GM23338 (cell line): ENCODE measurements around the gene SLC25A24. TPM values are rescaled to one million over a fixed set of nuclear protein-coding genes. Genes with fewer than 3 reads are reported as not detected.

Experiments used
- ATAC-seq: fragments of 200-7000 bp; cut with Tn5 transposase; 3 replicates; pipeline ENCODE4 v1.9.1; 2020
- DNase-seq: peaks from one replicate; pipeline ENCODE4 v3.0.0-alpha.2; 2015; ENCODE audit warnings: low spot score
- H2AFZ ChIP-seq: fragments of 200-600 bp; sonication (generic); 2 replicates; pipeline ENCODE4 v1.8.0; 2016; ENCODE audit warnings: antibody characterized with exemption, mild to moderate bottlenecking, moderate library complexity
- H3F3A ChIP-seq: fragments of 200-600 bp; sonication (generic); replicated peaks from 2 replicates; pipeline ENCODE4 v1.8.0; 2017; ENCODE audit warnings: antibody characterized with exemption, mixed run types, low read depth
- H3K27ac ChIP-seq: fragments of 200-600 bp; sonication (generic); 2 replicates; pipeline ENCODE4 v1.6.1; 2016; ENCODE audit warnings: low read depth
- H3K27me3 ChIP-seq: fragments of 200-600 bp; sonication (generic); 2 replicates; pipeline ENCODE4 v1.8.0; 2016; ENCODE audit warnings: mild to moderate bottlenecking, mixed run types, moderate library complexity; ENCODE audit not compliant: insufficient read depth
- H3K36me3 ChIP-seq: fragments of 200-600 bp; sonication (generic); 2 replicates; pipeline ENCODE4 v1.8.0; 2016; ENCODE audit warnings: mild to moderate bottlenecking; ENCODE audit not compliant: insufficient read depth
- H3K4me1 ChIP-seq: fragments of 200-600 bp; sonication (generic); 2 replicates; pipeline ENCODE4 v1.8.0; 2016; ENCODE audit warnings: mild to moderate bottlenecking, moderate library complexity; ENCODE audit not compliant: insufficient read depth
- H3K4me2 ChIP-seq: fragments of 200-600 bp; sonication (generic); 2 replicates; pipeline ENCODE4 v1.7.1; 2017; ENCODE audit warnings: mixed run types
- H3K4me3 ChIP-seq: fragments of 200-600 bp; sonication (generic); 2 replicates; pipeline ENCODE4 v1.6.1; 2016; ENCODE audit warnings: mixed run types
- H3K79me2 ChIP-seq: fragments of 200-600 bp; sonication (generic); replicated peaks from 2 replicates; pipeline ENCODE4 v1.8.0; 2017; ENCODE audit warnings: mild to moderate bottlenecking; ENCODE audit not compliant: insufficient read depth
- H3K9me2 ChIP-seq: fragments of 200-600 bp; sonication (generic); 2 replicates; pipeline ENCODE4 v1.8.0; 2017; ENCODE audit not compliant: insufficient read depth
- H4K20me1 ChIP-seq: fragments of 200-600 bp; sonication (generic); replicated peaks from 2 replicates; pipeline ENCODE4 v1.8.0; 2017; ENCODE audit warnings: mild to moderate bottlenecking; ENCODE audit not compliant: insufficient read depth
- H3K27ac Mint-ChIP-seq: 2 replicates; pipeline ENCODE4 v1.8.0; 2020; ENCODE audit warnings: inconsistent platforms, mild to moderate bottlenecking, moderate library complexity, mixed read lengths
- H3K27me3 Mint-ChIP-seq: 3 replicates; pipeline ENCODE4 v1.8.0; 2022; ENCODE audit warnings: low read depth, mild to moderate bottlenecking, moderate library complexity, mixed read lengths, inconsistent platforms; ENCODE audit not compliant: insufficient read depth, poor library complexity
- H3K36me3 Mint-ChIP-seq: 3 replicates; pipeline ENCODE4 v1.8.0; 2021; ENCODE audit warnings: low read depth, mild to moderate bottlenecking, inconsistent platforms, moderate library complexity, mixed read lengths
- H3K4me1 Mint-ChIP-seq: 3 replicates; pipeline ENCODE4 v1.8.0; 2020; ENCODE audit warnings: mild to moderate bottlenecking, inconsistent platforms, mixed read lengths
- H3K4me3 Mint-ChIP-seq: 3 replicates; pipeline ENCODE4 v1.8.0; 2021; ENCODE audit warnings: moderate library complexity, mild to moderate bottlenecking, inconsistent platforms, mixed read lengths
- H3K9me3 Mint-ChIP-seq: 3 replicates; pipeline ENCODE4 v1.8.0; 2020; ENCODE audit warnings: moderate library complexity, mild to moderate bottlenecking, inconsistent platforms, mixed read lengths
- CREB1 ChIP-seq: fragments of 250-450 bp; sonication (Bioruptor Pico); IDR thresholded peaks from 2 replicates; pipeline ENCODE4 v1.5.0; 2020; ENCODE audit warnings: low read depth, mild to moderate bottlenecking, moderate library complexity
- CTCF ChIP-seq, 2 experiments: fragments of 200-600 bp in 1 of 2; sonication (generic) in 1 of 2; conservative IDR thresholded peaks; 2 replicates each; pipeline versions ENCODE4 v1.5.1 to v1.6.1; 2016 to 2017; ENCODE audit warnings: antibody characterized with exemption in 2 of 2, low read depth in 2 of 2, mild to moderate bottlenecking in 2 of 2, moderate library complexity in 1 of 2
- EZH2 ChIP-seq: fragments of 200-600 bp; sonication (generic); IDR thresholded peaks from one replicate; pipeline ENCODE4 v1.8.0; 2017; ENCODE audit warnings: antibody characterized with exemption, mild to moderate bottlenecking, low read depth; ENCODE audit not compliant: unreplicated experiment
- EZH2phosphoT487 ChIP-seq: fragments of 200-600 bp; sonication (generic); IDR thresholded peaks from one replicate; pipeline ENCODE4 v1.8.1; 2018; ENCODE audit warnings: antibody characterized with exemption; ENCODE audit not compliant: unreplicated experiment
- JUNB ChIP-seq: IDR thresholded peaks from one replicate; pipeline ENCODE4 v1.6.1; 2016; ENCODE audit warnings: antibody characterized with exemption; ENCODE audit not compliant: unreplicated experiment
- NANOG ChIP-seq: IDR thresholded peaks from 2 replicates; pipeline ENCODE4 v1.6.1; 2016; ENCODE audit warnings: antibody characterized with exemption, borderline replicate concordance
- POLR2AphosphoS5 ChIP-seq: IDR thresholded peaks from 2 replicates; pipeline ENCODE4 v1.6.1; 2016; ENCODE audit warnings: antibody characterized with exemption, low read depth
- REST ChIP-seq: IDR thresholded peaks from one replicate; pipeline ENCODE4 v1.6.1; 2018; ENCODE audit warnings: antibody characterized with exemption; ENCODE audit not compliant: unreplicated experiment
- STAT1 ChIP-seq: IDR thresholded peaks from one replicate; pipeline ENCODE4 v1.6.1; 2016; ENCODE audit warnings: antibody characterized with exemption; ENCODE audit not compliant: unreplicated experiment
- ZNF114 ChIP-seq: fragments of 250-450 bp; sonication (Bioruptor Pico); IDR thresholded peaks from 2 replicates; pipeline ENCODE4 v1.5.0; 2020; ENCODE audit warnings: mild to moderate bottlenecking, moderate library complexity
- ZNF331 ChIP-seq: fragments of 250-450 bp; sonication (Bioruptor Pico); IDR thresholded peaks from 2 replicates; pipeline ENCODE4 v1.5.0; 2020; ENCODE audit warnings: low read depth, mild to moderate bottlenecking, moderate library complexity
- ZNF462 ChIP-seq: fragments of 250-450 bp; sonication (Bioruptor Pico); IDR thresholded peaks from 2 replicates; pipeline ENCODE4 v1.5.0; 2020; ENCODE audit warnings: mild to moderate bottlenecking, moderate library complexity
- polyA plus RNA-seq: library from polyadenylated mRNA; unstranded; fragments of >200 nt; fragmentation: Nextera tagmentation; extraction: Ambion mirVana; gene quantifications from 2 replicates; pipeline ENCODE4 v1.2.1, GENCODE V29; 2016
- total RNA-seq: library from RNA; depleted of rRNA; stranded (reverse); fragments of >200 nt; shearing (Covaris generic); gene quantifications from 2 replicates; pipeline ENCODE4 v1.2.3, GENCODE V29; 2014
- TF ChIP-seq, protein P1 (sequence below): IDR thresholded peaks from 2 replicates; pipeline ENCODE4 v1.6.1; 2016; ENCODE audit warnings: antibody characterized with exemption

SLC25A24 gene
- total and polyA plus RNA-seq, 2 experiments from 2014 or later: 17.4 to 46.0 TPM

DNA sequence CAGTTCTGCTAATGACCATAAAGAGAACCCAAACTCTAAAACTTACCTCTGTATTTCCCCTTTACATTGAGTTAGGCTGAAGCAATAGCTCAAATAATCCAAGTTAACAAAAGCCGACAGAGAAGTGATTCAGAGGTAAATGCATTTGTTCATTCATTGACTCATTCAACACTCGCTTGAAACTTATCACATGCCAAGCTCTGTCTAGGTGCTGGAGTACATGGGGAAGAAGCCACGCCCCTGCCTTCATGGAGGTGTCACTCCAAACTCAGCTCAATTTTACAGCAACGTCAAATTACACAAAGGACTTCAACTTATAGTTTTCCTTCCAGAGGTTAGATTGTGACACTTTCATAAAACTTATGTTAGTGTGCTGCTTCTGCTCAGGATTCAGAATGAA, 45.8 kb downstream of the SLC25A24 start:
- H4K20me1 ChIP-seq: no peaks in the 10 kb centered on the region
- no peak for ATAC-seq
- H3K79me2 ChIP-seq: no peaks in the 10 kb centered on the region
- Mint-ChIP-seq H3K4me3 (no peak overlapping the region), H3K27me3 (no peaks in the 10 kb centered on the region), H3K27ac (no peak overlapping the region), H3K36me3 (peaks cover 24% of the 10 kb centered on the region; the same call in 2 of the 3 replicates), H3K4me1 (no peaks in the 10 kb centered on the region), H3K9me3 (no peaks in the 10 kb centered on the region; the same call in 2 of the 3 replicates)
- no peak overlapping the region for H3K4me3 ChIP-seq
- no peak for DNase-seq
- TF ChIP-seq CREB1: no peak
- no peak for TF ChIP-seq JUNB
- TF ChIP-seq STAT1: no peak
- no peak for TF ChIP-seq EZH2
- no peak for TF ChIP-seq ZNF331
- no peak for TF ChIP-seq REST
- TF ChIP-seq ZNF462: no peak
- no peak for TF ChIP-seq ZNF114 (CRISPR knock-in tag)
- TF ChIP-seq NANOG: no peak
- TF ChIP-seq EZH2phosphoT487: no peak
- TF ChIP-seq CTCF (conservative IDR thresholded peaks at IDR 0.05; ENCODE audit: low read depth in 2 of 2): no peak
- no peak for TF ChIP-seq POLR2AphosphoS5
- TF ChIP-seq, protein P1, sequence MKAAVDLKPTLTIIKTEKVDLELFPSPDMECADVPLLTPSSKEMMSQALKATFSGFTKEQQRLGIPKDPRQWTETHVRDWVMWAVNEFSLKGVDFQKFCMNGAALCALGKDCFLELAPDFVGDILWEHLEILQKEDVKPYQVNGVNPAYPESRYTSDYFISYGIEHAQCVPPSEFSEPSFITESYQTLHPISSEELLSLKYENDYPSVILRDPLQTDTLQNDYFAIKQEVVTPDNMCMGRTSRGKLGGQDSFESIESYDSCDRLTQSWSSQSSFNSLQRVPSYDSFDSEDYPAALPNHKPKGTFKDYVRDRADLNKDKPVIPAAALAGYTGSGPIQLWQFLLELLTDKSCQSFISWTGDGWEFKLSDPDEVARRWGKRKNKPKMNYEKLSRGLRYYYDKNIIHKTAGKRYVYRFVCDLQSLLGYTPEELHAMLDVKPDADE: no peak
- H3K4me1 ChIP-seq: no peaks in the 10 kb centered on the region
- H3K9me2 ChIP-seq: no peaks in the 10 kb centered on the region
- H3K27me3 ChIP-seq: no peaks in the 10 kb centered on the region
- H3F3A ChIP-seq: no peaks in the 10 kb centered on the region
- H3K27ac ChIP-seq: no peak overlapping the region
- no peaks in the 10 kb centered on the region; the same call in 1 of the 2 replicates for H3K36me3 ChIP-seq
- H3K4me2 ChIP-seq: no peak overlapping the region
- H2AFZ ChIP-seq: no peak overlapping the region
